Muscle layer of colon (tissue), 2 donors: ENCODE data around the gene QARS1.

Source experiments
- H3K27ac ChIP-seq: one replicate; pipeline ENCODE4 v1.7.0; 2013; ENCODE audit warnings: low read depth, mild to moderate bottlenecking, low read length, moderate library complexity
- H3K27me3 ChIP-seq, 2 donors: one replicate each; pipeline ENCODE4 v1.7.0; 2013; ENCODE audit warnings: low read length in 2 of 2, mild to moderate bottlenecking in 2 of 2; ENCODE audit not compliant: insufficient read depth in 2 of 2, control insufficient read depth in 1 of 2
- H3K36me3 ChIP-seq: one replicate; pipeline ENCODE4 v1.7.0; 2013; ENCODE audit warnings: mild to moderate bottlenecking, low read length; ENCODE audit not compliant: insufficient read depth
- H3K4me1 ChIP-seq: one replicate; pipeline ENCODE4 v1.7.0; 2013; ENCODE audit warnings: mild to moderate bottlenecking, low read length; ENCODE audit not compliant: insufficient read depth
- H3K4me3 ChIP-seq, 2 donors: one replicate each; pipeline ENCODE4 v1.7.0; 2013; ENCODE audit warnings: low read length in 2 of 2, low read depth in 1 of 2, mild to moderate bottlenecking in 1 of 2, moderate library complexity in 1 of 2
- H3K9ac ChIP-seq: one replicate; pipeline ENCODE4 v1.7.0; 2013; ENCODE audit warnings: low read length
- H3K9me3 ChIP-seq: one replicate; pipeline ENCODE4 v1.7.0; 2013; ENCODE audit warnings: mild to moderate bottlenecking, low read length
- donor health status: abdominal sarcoma.
- donor health status: Adenocarcinoma of cecum.

The QARS1 gene

GRCh38 chr3:49119439-49119838 is 14.9 kb upstream of the QARS1 start:
- Histone ChIP-seq H3K36me3 (peaks cover 80% of the 10 kb centered on the region), H3K27ac (peak overlapping the region; percentile 95), H3K9ac (peak overlapping the region; percentile 97)

DNA sequence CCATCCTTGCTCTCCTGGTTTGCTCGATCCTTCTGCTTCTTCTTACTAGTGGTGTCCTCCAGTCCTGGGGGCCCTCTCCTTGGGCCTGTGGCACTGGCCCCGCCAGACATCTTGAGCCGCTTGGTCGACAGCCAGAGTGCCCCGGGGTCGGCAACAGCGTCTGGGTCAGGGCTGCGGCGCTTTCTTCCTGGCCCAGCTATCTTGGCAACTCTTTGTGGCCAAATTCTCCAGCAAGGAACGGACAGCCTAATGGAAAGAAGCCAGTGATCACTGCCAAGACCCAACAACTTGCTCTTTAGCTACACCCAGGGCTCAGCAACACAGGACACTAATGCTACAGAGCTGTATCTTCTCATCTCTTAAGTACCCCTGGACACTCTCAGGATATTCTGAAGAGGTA is 14.5 kb upstream of the QARS1 start:
- Histone ChIP-seq H3K4me1 (peaks cover 18% of the 10 kb centered on the region), H3K9ac (peak overlapping the region; percentile 97), H3K27ac (no peak overlapping the region), H3K4me3 (peak overlapping the region in 1 of 2 donors; percentile 91), H3K27me3 (no peaks in the 10 kb centered on the region), H3K36me3 (peaks cover 80% of the 10 kb centered on the region), H3K9me3 (no peaks in the 10 kb centered on the region)

More at GRCh38 chr3:49119439-49119838, 14.9 kb upstream of the QARS1 start:
- H3K27me3 ChIP-seq = no peaks in the 10 kb centered on the region
- H3K9me3 ChIP-seq = no peaks in the 10 kb centered on the region
- H3K4me1 ChIP-seq = peaks cover 18% of the 10 kb centered on the region
- H3K4me3 ChIP-seq = peak overlapping the region; percentile 79 to 91

DNA sequence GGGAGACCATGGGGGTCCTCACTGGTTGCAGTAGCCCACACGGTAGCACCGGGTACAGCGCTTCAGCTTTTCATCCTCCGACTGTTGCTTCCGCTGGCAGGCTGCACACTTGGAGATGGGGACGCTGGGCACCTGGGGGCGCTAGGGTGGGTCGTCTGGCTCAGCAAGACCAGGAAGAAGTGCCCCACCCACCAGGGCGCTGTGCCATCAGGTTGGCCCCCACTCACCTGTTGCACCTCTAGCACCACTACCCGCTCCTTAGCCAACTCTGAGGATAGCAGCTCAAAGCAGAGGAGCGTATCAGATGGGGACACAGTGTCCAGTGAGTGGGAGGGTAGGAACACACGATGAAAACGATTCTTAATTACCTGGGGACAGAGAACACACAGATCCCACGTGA is 7.7 kb upstream of the QARS1 start:
- no peak overlapping the region for H3K27ac ChIP-seq
- H3K4me3 ChIP-seq = no peak overlapping the region
- no peaks in the 10 kb centered on the region for H3K4me1 ChIP-seq
- no peak overlapping the region for H3K9ac ChIP-seq
- no peaks in the 10 kb centered on the region for H3K9me3 ChIP-seq
- no peaks in the 10 kb centered on the region for H3K27me3 ChIP-seq
- H3K36me3 ChIP-seq = peaks cover 93% of the 10 kb centered on the region

DNA sequence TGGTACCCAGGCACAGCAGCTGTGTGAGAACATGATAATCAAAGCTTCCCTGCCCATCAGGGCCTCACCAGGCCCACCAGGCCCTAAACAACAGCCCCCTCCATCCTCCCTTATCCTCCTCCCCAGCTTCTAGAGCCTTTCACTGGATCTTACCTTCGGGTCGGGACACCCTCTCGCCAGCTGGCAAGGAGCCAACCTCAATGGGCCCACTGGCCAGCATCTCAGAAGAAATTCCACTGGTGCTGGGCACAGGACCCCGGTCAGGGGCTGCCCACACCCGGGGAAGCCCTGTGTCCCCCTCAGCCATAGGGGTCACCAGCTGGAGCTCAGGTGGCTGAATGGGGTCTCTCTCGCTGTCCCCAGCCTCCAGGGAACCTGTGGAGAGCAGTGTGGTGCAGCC is 6.8 kb upstream of the QARS1 start:
- H3K36me3 ChIP-seq = peaks cover 86% of the 10 kb centered on the region
- no peak overlapping the region for H3K9ac ChIP-seq
- H3K4me3 ChIP-seq = no peak overlapping the region
- H3K4me1 ChIP-seq = no peaks in the 10 kb centered on the region
- H3K27ac ChIP-seq = no peak overlapping the region
- no peaks in the 10 kb centered on the region for H3K27me3 ChIP-seq
- no peaks in the 10 kb centered on the region for H3K9me3 ChIP-seq

DNA sequence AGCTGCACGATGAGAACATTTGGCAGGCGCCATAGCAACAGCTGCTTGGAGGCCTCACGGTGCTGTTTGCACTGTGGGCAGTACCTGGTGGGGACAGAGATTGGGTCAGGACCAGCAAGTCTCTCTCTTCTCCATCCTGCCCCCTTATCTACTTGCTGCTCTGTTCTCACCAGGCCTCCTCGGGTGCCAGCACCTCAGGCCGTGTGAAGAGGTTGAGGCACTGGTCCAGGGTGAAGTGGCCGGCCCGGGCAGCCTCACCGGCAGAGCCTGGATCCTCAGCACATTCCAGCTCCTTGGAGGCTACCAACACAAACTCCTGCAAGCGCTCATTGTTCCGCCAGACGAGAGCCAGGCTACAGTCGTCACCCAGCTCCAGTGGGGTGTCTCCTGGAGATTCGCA is 6.2 kb upstream of the QARS1 start:
- H3K9ac ChIP-seq = no peak overlapping the region
- H3K4me1 ChIP-seq = no peaks in the 10 kb centered on the region
- H3K27me3 ChIP-seq = no peaks in the 10 kb centered on the region
- peaks cover 80% of the 10 kb centered on the region for H3K36me3 ChIP-seq
- no peak overlapping the region for H3K4me3 ChIP-seq
- no peak overlapping the region for H3K27ac ChIP-seq
- H3K9me3 ChIP-seq = no peaks in the 10 kb centered on the region

DNA sequence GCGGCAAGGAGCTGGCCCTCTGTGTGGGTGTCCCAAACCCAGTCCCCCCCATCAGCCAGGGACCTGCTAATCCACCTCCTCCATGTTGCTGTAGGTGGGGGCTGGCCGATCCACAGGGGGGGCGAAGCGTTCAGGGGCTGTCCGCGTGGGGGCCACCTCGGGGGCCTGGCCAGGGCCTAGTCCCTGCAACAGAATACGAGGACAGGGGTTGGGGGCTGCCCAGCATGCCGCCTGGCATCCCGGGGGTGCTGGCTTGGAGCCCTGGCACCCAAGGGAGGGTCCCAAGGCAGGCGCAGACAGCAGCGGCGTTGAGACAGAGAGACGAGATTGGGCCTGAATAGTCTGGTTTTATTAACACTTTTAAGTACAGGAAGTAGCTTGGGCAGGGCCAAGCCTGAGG is 3.8 kb upstream of the QARS1 start:
- H3K4me1 ChIP-seq = peaks cover 15% of the 10 kb centered on the region
- H3K4me3 ChIP-seq = no peak overlapping the region
- no peak overlapping the region for H3K27ac ChIP-seq
- H3K9me3 ChIP-seq = no peaks in the 10 kb centered on the region
- H3K36me3 ChIP-seq = peaks cover 60% of the 10 kb centered on the region
- H3K9ac ChIP-seq = no peak overlapping the region
- no peaks in the 10 kb centered on the region for H3K27me3 ChIP-seq

GRCh38 chr3:49104052-49104426 is 518 bp downstream of the QARS1 start:
- Histone ChIP-seq H3K4me1 (peaks cover 19% of the 10 kb centered on the region), H3K36me3 (peaks cover 63% of the 10 kb centered on the region), H3K4me3 (peak overlapping the region; percentile 88 to 91), H3K27me3 (no peaks in the 10 kb centered on the region), H3K9me3 (no peaks in the 10 kb centered on the region), H3K27ac (peak overlapping the region; percentile 91), H3K9ac (peak overlapping the region; percentile 76)

DNA sequence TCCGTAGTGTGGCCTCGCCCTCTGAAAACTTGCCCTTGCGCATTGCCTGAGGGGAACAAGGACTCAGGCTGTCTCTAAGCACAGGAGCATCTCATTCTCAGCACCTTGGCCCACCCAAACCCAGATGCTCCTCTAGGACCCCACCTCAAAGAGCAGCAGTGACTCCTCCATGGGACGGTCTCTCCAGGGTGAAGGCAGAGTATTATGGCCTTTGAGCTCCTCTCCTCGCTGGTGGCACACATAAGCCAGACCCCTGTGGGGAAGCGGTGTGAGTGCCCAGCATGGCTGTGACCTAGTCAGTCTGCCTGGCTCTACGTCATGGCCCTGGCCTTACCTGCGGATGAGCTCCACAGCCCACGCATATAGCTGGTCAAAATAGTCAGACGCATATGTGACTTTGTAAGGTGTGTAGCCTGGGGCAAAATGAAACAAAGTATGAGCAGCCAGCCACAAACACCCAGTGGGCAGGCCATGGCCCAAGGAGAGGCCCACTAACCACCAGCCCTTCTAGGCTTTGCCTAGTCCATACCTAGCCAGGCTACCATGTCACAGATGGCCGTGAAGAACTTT is 4.4 kb downstream of the QARS1 start:
- Histone ChIP-seq H3K27me3 (no peaks in the 10 kb centered on the region), H3K9ac (no peak overlapping the region), H3K9me3 (no peaks in the 10 kb centered on the region), H3K4me3 (no peak overlapping the region), H3K27ac (no peak overlapping the region), H3K36me3 (peaks cover 59% of the 10 kb centered on the region), H3K4me1 (peaks cover 14% of the 10 kb centered on the region)

DNA sequence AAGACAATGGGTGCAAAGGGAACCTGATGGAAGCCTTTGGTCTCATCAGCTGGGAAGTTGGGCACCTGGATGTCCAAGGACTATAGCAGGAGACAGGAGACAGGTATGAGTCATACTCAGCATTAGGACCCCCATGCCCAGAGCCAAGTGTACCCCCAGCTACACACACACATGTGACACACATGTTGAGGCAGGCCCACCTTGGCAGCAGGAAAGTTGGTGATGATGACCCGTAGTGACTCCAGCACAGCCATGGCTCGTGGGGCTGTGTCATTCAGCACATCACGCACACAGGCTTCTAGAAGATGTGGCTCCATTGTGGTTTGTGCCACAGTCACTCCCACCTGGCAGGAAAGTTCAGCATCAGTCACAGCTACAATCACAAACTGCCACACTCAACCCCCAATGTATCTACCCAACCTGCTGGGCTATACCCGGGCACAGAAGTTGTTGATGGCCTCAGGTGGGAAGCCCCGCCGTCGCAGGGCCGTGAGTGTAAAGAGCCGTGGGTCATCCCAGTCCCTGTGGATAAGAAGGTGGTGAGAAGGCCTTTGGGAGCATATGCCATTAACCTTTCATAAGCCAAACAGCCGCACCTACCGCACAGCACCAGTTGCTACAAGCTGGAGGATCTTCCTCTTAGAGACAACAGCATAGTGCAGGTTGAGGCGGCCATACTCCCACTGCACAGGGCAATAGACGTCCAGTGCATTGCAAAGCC is 5.5 kb downstream of the QARS1 start:
- H3K4me3 ChIP-seq = no peak overlapping the region
- H3K36me3 ChIP-seq = peaks cover 59% of the 10 kb centered on the region
- H3K9me3 ChIP-seq = no peaks in the 10 kb centered on the region
- peaks cover 17% of the 10 kb centered on the region for H3K4me1 ChIP-seq
- H3K9ac ChIP-seq = no peak overlapping the region
- H3K27me3 ChIP-seq = no peaks in the 10 kb centered on the region
- H3K27ac ChIP-seq = no peak overlapping the region

GRCh38 chr3:49098429-49098828 is 6.1 kb downstream of the QARS1 start:
- Histone ChIP-seq H3K9ac (no peak overlapping the region), H3K27ac (no peak overlapping the region), H3K27me3 (no peaks in the 10 kb centered on the region), H3K9me3 (no peaks in the 10 kb centered on the region), H3K4me3 (no peak overlapping the region), H3K36me3 (peaks cover 58% of the 10 kb centered on the region), H3K4me1 (peaks cover 11% of the 10 kb centered on the region)

- Histone ChIP-seq H3K36me3 (peaks cover 16% of the 10 kb centered on the region), H3K4me1 (peaks cover 31% of the 10 kb centered on the region)
Observed at GRCh38 chr3:49093853-49094767, 10.4 kb downstream of the QARS1 start, which contains the start of gene QRICH1. Gene QRICH1, minus strand, starts transcription at chr3:49094071. Its CDS starts 17,054 bp downstream, at chr3:49077017.

More at GRCh38 chr3:49093853-49094767, 10.4 kb downstream of the QARS1 start, which contains the start of gene QRICH1:
- no peaks in the 10 kb centered on the region for H3K9me3 ChIP-seq
- no peaks in the 10 kb centered on the region for H3K27me3 ChIP-seq
- H3K27ac ChIP-seq = peak within 1 kb of the TSS; percentile 90
- H3K4me3 ChIP-seq = peak within 1 kb of the TSS; percentile 66 to 87
- peak within 1 kb of the TSS; percentile 72 for H3K9ac ChIP-seq
